Peyer's patch (tissue), 4 donors: ENCODE results near the gene BAAT.

Experiments
- POLR2A ChIP-seq, 2 donors: fragments of 450-650 bp; IDR thresholded peaks; one replicate each; pipeline ENCODE4 v1.5.1; 2017; ENCODE audit warnings: antibody characterized with exemption in 2 of 2, mild to moderate bottlenecking in 2 of 2, moderate library complexity in 2 of 2
- TF ChIP-seq, protein P1 (sequence below), 6 experiments: fragments of 450-650 bp in 4 of 6; fragments of 200-600 bp in 2 of 6; sonication (generic) in 1 of 6; IDR thresholded peaks; one replicate each; pipeline ENCODE4 v1.5.1; 2017 to 2019; ENCODE audit warnings: antibody characterized with exemption in 6 of 6, mild to moderate bottlenecking in 3 of 6, moderate library complexity in 1 of 6

DNA sequence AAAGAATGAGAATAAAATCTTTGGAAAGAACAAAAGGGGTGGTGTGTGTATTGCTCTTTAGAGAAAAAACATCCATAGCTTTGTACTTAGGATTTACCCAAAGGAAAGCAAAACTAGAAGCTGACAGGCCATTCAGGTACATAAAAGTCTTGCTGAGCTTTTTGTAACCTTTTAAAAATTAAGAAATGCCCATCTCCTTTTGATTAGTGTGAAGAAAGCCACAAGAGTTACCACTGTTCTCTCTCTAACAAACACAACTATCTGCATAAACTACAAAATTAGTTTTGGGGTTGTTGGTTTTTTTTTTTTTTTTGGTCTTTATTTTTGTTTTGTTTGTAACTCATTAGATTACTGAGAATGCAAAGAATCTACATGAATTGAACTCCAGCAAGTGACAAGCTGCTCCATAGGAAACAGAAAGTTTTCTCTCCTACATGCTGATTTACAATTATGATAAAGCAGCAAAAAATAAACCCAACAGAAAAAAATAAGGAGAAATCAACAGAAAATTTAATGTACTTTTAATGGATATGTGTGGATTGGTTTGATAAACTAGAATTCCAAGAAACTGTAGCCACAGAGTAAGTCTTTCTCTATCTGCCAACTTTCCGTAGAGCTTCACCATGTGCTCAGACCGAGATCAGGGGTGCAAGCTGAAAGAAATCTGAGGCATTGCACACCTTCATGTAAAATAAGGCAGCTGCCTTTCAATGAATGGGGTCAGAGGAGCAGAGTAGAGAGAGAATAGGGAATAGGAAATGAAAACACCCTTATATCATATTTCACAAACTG, 12.3 kb downstream of the BAAT start:
- TF ChIP-seq, protein P1, sequence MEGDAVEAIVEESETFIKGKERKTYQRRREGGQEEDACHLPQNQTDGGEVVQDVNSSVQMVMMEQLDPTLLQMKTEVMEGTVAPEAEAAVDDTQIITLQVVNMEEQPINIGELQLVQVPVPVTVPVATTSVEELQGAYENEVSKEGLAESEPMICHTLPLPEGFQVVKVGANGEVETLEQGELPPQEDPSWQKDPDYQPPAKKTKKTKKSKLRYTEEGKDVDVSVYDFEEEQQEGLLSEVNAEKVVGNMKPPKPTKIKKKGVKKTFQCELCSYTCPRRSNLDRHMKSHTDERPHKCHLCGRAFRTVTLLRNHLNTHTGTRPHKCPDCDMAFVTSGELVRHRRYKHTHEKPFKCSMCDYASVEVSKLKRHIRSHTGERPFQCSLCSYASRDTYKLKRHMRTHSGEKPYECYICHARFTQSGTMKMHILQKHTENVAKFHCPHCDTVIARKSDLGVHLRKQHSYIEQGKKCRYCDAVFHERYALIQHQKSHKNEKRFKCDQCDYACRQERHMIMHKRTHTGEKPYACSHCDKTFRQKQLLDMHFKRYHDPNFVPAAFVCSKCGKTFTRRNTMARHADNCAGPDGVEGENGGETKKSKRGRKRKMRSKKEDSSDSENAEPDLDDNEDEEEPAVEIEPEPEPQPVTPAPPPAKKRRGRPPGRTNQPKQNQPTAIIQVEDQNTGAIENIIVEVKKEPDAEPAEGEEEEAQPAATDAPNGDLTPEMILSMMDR (IDR thresholded peaks at IDR 0.05) = no peak
- TF ChIP-seq POLR2A (IDR thresholded peaks at IDR 0.05) = no peak
